NCI-H1105 treated with DMSO at 0.1 percent for 48 hours (cell line): ENCODE data around the gene MCHR2.
"Not testable (repeated sequence)": the region's sequence is repeated elsewhere in the genome, so short reads cannot be mapped to it uniquely, and the experiment has no call there.

ENCODE experiments used
- DNase-seq: peaks from one replicate; lab custom pipeline; 2025; lab: John Stamatoyannopoulos, UW

The MCHR2 gene, protein sequence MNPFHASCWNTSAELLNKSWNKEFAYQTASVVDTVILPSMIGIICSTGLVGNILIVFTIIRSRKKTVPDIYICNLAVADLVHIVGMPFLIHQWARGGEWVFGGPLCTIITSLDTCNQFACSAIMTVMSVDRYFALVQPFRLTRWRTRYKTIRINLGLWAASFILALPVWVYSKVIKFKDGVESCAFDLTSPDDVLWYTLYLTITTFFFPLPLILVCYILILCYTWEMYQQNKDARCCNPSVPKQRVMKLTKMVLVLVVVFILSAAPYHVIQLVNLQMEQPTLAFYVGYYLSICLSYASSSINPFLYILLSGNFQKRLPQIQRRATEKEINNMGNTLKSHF

DNA sequence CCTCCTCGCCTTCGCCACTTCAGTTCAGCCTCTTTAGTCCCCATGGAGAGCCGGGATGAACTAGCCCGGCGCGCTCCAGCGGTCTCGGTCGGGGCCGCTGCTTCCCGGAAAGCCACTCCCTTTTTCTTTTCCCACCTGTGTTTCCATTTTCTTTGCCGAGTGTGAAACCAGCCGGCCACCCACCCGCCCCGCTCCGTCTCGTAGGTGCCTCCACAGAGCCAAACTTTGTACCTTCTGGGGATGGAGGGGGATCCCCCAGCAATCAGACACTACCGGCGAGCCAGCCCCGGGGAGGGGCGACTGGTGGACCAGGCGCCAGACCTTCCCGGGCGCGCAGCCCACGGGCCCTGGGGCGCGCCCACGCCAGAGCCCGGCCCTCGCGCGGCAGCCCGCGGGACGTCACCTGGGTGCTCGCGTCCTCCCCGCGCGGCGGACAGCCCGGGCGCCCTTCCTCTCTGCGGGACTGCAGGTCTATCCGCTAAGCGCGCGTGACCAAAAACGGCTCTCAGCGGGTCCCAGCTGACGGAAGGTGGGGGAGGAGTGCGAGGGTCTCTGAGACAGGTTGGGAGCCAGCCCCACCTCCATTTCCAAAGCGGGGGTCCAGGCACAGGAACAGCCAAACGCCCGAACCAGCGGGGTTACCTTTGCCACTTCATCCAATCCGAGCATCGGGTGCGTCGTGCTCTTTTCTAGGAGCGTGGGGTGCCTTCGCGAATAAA, at the start of gene MCHR2:
Gene MCHR2, minus strand, starts transcription at position 691 of the 719 bp plus-strand sequence. CDS start 38,076 bp downstream, outside the sequence.
- DNase-seq = no peak

DNA sequence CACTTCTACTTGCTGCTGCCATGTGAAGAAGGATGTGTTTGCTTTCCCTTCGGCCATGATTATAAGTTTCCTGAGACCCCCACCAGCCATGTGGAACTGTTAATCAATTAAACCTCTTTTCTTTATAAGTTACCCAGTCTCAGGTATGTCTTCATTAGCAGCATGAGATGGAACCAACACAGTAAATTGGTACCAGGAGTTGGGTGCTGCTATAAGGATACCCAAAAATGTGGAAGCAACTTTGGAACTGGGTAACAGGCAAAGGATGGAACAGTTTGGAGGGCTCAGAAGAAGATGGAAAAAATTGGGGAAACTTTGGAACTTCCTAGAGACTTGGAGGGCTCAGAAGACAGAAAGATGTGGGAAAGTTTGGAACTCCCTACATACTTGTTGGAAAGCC, 44.5 kb upstream of the MCHR2 start:
- DNase-seq = not testable (repeated sequence)

DNA sequence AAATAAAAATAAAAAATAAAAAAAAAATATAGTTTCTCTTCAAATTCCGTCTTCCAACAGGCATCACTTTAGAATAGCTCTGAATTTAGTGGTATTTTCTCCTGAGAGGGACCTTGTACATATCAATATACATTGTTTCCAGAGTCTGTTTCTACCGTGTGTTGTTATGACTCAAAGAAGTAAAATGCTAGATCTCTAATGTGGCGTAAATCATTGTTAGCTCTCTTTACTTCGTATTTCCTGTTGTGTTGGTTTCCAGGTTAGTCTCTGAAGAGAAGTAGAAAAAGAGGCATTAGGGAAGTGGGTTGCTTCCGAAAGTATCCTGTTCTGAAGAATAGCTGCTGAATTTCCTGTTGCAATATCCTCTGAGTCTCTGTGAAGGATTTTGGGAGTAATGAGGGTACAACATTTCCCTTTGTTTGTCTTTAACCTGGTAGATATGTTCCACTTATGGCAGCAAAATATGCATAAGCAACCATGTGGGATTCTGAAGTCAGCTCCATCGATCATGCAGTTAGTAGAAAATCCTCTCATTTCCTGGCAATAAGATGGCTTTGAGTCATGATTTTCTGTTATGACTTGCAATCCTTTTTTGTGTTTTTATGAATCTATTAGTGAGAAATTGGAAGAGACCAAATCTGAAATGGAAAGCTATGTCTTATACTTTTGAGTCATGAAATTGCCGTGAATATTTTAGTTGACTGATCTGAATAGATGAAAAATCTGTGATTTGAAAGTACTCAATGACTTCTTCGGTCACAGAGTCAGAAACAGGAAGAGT, 42.0 kb upstream of the MCHR2 start:
- no peak for DNase-seq

DNA sequence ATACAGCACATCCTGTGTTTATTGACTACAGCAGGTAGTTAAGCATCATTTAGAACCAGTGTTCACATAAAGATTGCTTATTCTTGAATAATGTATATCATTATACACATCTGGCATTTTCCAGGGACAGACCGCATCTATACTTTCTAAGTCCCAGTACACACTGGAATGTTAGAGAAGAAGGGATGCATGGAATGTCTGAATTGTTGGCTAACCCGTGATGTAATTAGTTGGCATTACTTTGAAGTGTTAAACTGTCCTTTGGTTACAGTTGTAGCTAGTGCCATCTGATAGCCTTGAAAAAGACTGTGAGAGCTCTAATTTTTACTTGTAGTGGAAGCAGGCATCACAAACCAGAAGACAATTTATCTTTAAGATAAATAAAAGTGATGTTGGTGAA, 29.8 kb upstream of the MCHR2 start:
- no peak for DNase-seq

DNA sequence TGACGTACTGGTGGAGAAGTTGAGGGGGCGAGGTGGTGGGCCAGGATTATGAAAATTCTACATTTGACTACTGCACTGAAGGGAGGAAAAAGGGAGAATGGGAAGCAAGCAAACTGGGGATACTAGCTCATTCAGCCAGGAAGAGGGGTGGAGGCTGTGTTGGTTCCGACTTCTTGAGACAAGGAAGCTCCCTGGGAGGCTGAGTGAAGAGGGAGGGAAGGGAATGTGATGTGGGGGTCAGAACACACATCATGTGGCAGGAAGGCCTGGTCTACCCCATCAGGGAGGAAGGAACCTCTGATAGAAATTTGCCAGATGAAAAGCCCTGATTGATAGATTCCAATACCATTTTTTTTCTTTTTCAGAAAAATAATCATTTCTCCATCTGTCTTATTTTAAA, 28.8 kb upstream of the MCHR2 start:
- DNase-seq = no peak

DNA sequence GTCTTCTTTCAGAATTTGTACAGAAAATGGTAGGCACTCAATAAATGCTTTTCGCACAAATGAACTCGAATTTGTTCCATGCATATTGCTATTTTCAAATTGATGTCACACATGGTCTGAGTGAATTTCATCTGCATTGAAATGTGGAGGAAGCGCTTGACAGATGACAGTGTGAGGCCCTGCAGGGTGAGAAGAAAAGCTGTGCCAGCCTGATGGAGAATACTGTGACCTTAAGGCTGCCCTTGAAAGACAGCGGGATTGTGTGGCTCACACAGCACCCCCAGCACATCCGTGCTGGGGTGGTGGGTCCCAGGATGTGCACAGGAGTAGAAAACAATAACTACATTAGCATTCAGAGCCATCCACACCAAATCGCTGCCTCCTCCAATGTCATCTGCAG, 14.8 kb upstream of the MCHR2 start:
- no peak for DNase-seq

DNA sequence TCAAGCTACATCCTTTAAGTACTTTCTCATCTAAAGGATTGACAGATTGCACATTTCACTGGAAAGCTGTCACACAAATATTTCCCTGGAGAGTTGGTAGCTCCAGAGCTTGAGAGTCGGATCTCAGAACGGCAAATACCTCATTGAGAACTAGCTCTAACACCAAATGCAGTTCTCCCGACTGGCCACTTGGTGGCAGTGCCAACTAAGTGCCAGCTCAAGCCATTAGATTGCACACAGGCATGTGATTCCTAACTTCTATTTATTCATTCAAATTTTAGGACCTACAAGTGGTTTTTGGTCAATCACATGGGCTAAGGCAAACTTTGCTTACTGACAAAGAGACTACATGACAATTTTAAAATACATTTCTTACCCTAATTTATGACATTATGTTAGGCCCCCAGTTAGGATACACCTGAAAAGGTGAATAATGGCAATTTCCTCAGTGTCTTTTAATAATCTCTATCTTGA, 7.9 kb upstream of the MCHR2 start:
- peak; percentile 70 for DNase-seq

DNA sequence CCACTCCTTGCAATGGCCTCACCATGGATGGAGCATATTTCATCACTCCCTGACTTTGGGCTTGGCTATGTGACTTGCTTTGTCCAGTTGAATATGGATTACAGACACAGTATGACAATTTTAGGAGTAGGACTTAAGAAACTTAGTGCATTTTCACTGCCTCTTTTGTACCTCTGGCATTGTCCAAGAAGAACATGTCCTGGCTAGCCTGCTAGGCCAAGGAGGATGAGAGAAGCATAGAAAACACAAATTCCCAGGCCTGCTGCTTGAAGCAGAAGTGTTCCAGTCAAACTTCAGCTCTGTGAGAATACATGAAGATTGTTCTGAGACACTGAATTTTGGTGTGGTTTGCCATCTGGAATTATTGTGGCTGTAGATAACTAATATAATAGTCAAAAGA, 3.1 kb upstream of the MCHR2 start:
- DNase-seq = no peak

DNA sequence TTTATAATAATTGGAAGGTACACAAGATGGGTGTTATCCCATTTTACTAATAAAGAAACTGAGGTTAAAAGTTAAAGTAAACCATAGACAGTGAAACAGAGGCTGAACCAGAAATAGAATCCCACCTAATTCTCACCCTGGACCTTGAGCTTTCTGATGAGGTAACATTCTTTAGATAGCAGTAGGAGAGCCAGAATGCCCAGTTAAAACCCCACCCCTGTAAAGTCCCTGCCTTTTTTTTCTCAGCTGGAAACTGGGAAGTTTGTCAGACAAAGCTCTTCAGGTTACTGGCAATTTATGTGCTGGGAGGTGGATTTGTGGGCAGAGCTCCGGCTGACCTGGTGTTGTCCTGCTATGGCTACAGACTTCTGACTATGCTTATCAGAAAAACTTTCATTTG, 1.9 kb upstream of the MCHR2 start:
- DNase-seq = no peak

DNA sequence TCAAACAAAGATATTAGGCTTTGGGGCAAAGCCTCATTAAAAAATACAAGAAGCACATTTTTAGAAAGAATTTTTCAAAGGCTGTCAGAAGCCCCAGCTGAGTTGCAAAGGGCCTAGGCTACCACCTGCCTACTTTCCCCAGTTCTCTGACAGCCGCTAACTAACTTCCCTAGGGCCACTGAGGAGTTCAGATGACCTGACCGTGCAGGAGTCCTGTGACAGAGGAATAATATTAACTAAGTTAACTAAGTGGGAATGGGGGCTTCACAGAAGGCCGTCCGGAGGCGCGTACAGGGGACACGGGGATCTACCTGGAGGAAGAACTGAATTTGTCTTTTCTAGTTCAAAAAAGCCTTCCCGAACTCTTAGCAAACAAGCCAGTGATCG, 884 bp downstream of the MCHR2 start:
- DNase-seq = no peak

DNA sequence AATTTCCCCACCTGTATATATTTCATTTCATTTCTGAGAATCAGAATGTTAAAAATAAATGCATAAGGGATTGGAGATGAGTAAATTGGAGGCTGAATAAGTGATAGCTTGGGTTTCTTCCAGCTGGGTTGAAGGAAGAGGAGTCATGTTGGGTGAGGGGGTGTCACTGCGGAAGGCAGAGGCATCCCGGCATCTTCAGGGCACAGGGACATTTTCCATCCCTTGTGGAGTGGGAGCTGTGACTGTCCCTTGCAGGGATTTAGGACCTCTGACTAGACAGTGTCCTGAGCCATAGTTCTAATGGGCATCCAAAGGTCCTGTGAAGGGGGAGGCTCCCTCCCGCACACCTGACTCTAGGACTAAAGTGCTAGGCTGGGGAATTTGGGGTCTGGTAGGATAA, 2.1 kb downstream of the MCHR2 start:
- DNase-seq = no peak

DNA sequence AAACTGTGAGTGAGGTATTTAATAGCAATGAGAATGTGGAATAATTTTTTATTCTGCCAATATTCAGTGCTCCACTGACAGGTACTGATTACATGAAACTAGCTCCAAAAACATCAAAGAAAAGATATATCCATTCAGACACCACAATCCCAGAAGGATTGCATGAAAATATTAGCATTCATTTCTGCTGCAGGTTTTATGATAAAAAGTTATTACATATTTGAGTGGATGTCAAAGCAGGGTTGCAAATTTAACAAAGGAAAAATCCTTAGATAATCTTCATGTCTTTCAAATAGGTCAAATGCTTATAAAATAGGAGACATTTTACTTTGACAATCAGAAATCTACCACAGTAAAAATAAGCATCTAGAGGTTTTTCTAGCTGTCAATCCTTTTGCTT, 13.3 kb downstream of the MCHR2 start:
- DNase-seq = no peak

DNA sequence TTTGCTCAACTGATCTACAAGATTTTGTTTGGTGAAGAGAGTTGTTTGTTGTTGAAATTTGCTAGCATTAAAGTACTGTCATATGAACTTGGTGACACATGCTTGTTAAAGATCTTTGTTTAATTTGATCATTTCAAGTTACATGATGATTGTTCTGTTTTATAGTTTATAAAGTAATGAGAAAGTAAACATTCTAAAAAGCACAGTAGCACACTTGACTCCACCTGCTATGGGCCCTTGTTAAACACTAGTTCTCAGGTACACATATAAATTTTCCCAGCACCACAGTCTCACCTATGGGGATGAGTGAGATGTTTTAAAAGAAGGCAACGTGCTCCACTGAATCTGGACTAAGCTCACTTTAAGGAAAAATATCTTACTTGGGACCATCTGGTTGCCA, 14.1 kb downstream of the MCHR2 start:
- peak; percentile 70 for DNase-seq

DNA sequence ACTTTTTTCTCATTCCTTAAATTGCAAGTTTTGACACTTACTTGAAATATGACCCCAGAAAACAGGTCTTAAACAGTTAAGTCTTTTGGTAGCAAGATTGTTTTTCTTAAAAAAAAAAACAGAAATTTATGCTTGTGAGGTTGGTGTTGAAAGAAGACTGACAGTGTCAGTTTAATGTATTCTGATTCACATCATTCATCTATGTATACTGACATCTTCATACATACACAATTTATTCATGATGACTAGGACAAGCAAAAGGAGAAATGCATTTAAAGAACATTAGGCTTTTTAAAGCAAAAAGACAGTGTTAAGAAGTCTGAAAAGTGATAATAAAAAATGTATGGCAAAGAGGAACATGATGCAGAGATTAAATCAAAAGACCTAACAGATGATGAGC, 27.0 kb downstream of the MCHR2 start:
- DNase-seq = no peak

DNA sequence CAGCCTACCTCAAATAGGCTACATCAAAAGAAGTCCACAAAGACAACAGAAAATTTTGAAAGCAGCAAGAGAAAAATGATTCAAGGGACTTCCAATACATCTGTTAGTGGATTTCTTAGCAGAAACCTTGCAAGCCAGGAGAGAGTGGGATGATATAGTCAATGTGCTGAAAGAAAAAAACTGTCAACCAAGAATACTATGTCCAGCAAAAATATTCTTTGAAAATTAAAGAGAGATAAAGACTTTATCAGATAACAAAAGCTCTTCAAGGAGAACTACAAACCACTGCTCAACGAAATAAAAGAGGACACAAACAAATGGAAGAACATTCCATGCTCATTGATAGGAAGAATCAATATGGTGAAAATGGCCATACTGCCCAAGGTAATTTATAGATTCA, 34.0 kb downstream of the MCHR2 start:
- no peak for DNase-seq

DNA sequence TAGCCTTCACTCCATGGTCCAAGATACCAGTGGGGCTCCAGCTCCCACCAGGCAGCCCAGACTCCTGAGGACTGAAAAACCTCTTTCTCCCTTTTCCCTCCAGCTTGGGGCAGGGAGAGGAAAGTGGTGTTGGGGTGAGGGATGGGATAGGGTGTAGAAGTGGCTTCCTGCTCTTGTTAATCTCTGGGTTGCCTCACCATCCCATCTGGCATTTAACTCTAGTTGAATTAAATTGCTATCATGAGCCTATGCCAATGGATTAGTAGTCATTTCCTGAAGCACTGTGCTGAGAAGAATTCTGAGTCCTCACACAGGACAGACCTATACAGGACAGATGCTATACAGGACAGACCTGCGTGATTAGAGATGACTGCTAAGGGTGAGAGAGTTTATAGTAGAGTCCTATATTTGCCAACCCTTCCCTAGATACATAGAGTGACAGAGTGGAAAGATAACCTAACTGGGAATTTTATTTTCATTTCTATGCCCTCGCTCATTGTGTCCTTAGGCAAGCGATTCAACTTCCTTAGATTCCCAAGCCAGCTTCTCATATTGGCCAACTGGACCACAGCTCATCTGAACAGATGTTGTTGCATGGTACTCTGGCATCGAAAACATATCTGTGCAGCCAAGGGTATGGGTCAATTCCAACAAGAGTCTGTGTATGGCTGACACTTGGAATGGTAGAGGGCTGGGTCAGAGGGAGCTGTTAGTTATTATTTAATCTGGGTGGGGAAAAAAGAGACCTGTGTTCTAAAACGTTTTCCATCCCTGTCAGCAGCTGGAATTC, 42.8 kb downstream of the MCHR2 start:
- DNase-seq = no peak

DNA sequence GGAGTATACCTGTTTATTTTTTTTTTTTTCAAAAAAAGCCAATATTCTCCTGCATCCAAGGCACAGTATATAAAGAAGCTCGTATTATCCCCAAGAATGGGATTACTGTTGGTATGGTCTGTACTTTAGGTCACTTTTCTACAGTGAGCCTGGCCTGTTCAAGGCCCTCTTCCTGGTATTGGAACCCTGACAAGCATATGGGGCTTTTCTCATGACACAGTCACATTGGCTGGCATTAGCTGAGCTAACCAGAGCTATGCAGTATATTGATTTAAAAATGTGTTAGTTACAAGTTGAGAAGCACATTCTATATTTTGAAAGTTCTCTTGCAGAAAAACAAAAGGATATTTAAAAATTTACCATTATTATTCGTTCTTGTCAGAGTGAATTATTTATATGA, 48.0 kb downstream of the MCHR2 start:
- DNase-seq = no peak

DNA sequence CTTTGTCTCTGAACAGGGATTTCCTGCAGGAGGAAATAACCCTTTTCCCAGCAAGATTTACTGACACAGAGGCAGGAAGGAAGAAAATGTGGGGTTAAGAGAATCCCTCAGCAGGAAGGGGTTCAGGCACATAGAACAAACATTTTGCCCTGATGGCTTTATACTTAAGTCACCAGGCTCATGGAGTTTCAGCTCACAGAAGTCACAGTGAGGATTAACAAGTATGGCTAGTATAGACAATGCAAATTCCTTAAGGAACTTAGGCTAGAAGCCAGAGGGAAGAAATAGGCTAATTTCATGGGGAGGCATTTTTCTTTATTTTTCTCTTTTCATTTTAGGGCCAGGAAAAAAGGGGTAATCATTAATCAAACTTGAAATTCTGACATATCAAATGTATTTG, 50.2 kb downstream of the MCHR2 start:
- no peak for DNase-seq

DNA sequence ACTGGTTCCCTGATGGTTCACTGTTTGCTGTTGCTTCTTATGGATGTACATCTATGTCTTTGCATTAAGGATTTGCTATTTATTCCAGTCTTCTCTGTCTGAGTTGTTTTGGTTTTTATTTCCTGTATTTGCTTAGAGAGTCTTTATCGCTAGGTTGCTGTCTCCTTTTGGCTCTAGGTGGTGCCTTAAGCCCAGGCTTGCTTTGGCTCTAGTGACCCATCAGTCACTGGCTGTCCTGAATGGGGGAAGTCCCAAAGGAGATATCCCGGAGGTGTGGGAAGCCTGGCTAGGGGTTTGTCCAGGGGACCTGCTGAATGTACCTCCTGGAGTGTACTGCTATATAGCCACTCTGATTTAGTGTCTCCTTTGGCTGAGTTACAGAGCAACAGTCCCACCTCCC, 53.4 kb downstream of the MCHR2 start:
- no peak for DNase-seq

DNA sequence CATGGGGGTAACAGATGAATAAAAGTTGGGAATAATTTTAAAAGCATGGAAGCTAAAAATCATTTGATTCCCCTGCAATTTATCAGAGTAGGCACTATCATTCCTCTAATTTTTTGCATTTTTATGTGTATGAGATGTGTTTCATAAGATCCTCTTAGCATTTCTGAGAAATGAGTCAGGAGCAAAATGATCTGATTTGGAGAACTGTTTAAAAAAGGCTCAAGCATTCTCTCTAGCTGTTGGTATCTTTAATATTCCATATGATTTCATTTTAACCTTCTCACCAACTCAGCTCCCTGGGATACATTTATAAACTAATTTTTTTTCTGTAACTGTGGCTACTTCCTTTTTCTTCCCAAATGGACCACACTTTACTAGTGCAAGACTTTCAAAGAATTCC, 60.9 kb downstream of the MCHR2 start:
- no peak for DNase-seq

DNA sequence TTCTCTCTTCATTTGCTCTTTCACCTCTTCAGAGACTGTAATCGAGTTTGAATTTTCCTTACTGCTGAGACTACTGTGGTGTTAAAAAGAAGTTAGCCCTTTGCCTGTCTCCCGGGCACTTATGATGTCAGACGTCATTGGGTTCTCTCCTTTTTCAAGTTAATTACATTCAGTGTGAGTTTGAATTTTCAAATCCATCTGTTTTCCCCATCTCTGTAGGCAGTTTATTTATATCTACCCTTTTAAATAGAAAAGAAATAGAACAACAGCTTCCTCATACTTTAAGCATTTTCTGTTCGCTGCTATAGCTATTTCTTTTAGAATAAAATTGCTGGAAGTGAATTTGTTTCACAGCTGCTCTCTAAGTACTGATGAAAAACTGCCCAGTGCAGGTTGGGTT, 81.4 kb downstream of the MCHR2 start:
- DNase-seq = no peak
